MCF 10A (cell line): ENCODE data around the gene SMYD3. TPM values are rescaled to one million over a fixed set of nuclear protein-coding genes. Genes with fewer than 3 reads are reported as not detected.

Experiments
- BruUV-seq: library from RNA; stranded (reverse); fragments of 400-500 nt; replicated peaks from 2 replicates; lab custom pipeline; 2021; lab: Mats Ljungman, UMichigan
- CTCF ChIA-PET: fragments of 300-600 bp; sonication (Branson Sonifier 250); formaldehyde crosslinking; extraction: SDS; loops from one replicate; lab custom pipeline; 2021; ENCODE audit warnings: antibody characterized with exemption, inconsistent platforms; lab: Yijun Ruan, JAX
- POLR2A ChIA-PET: fragments of 300-600, 350-650 bp; sonication (Branson Sonifier 250); formaldehyde crosslinking; extraction: SDS; loops from one replicate; lab custom pipeline; 2020; ENCODE audit warnings: antibody characterized with exemption, inconsistent platforms; lab: Yijun Ruan, JAX
- DNase-seq: peaks from one replicate; pipeline ENCODE4 v3.0.0-alpha.2; 2018; ENCODE audit not compliant: unreplicated experiment
- H3K27ac Mint-ChIP-seq: one replicate; pipeline ENCODE4 v1.8.0; 2022; ENCODE audit warnings: mild to moderate bottlenecking, low read depth, mixed read lengths; ENCODE audit not compliant: unreplicated experiment
- H3K27me3 Mint-ChIP-seq: one replicate; pipeline ENCODE4 v1.8.0; 2022; ENCODE audit warnings: mixed read lengths; ENCODE audit not compliant: insufficient read depth, unreplicated experiment
- H3K36me3 Mint-ChIP-seq: one replicate; pipeline ENCODE4 v1.8.0; 2022; ENCODE audit warnings: mild to moderate bottlenecking, moderate library complexity, mixed read lengths; ENCODE audit not compliant: insufficient read depth, unreplicated experiment
- H3K4me1 Mint-ChIP-seq: one replicate; pipeline ENCODE4 v1.8.0; 2022; ENCODE audit warnings: mixed read lengths; ENCODE audit not compliant: insufficient read depth, unreplicated experiment
- H3K4me3 Mint-ChIP-seq: one replicate; pipeline ENCODE4 v1.8.0; 2022; ENCODE audit warnings: mild to moderate bottlenecking, moderate library complexity, mixed read lengths; ENCODE audit not compliant: unreplicated experiment
- H3K9me3 Mint-ChIP-seq: one replicate; pipeline ENCODE4 v1.8.0; 2022; ENCODE audit warnings: mixed read lengths; ENCODE audit not compliant: unreplicated experiment
- CTCF ChIP-seq: fragments of 200-600 bp; IDR thresholded peaks from one replicate; pipeline ENCODE4 v1.8.0; 2022; ENCODE audit warnings: antibody characterized with exemption, mild to moderate bottlenecking; ENCODE audit not compliant: unreplicated experiment
- intact Hi-C: fragments of 100-400 bp; cut with micrococcal nuclease; formaldehyde crosslinking; loops from 2 replicates; pipeline ENCODE4 v1.14.1; 2022
- total RNA-seq: library from RNA; stranded (reverse); gene quantifications from 2 replicates; pipeline ENCODE4 v1.2.3, GENCODE V29; 2022

Gene SMYD3
- total RNA-seq, 1 experiment from 2014 or later, result 26.9 TPM

- Mint-ChIP-seq H3K4me1 (no peaks in the 10 kb centered on the region), H3K4me3 (no peak overlapping the region), H3K27ac (no peak overlapping the region), H3K36me3 (no peaks in the 10 kb centered on the region), H3K9me3 (no peaks in the 10 kb centered on the region), H3K27me3 (no peaks in the 10 kb centered on the region)
- ChIA-PET POLR2A (interaction anchor here (0.6 to 0.9 kb wide), 2 partner anchors 94 to 226 kb away, joined by 3 read pairs; no protein-coding TSS in a partner anchor), CTCF (interaction anchor here (0.8 kb wide), 1 partner anchor 285 kb away, joined by 3 read pairs; no protein-coding TSS in a partner anchor)
- intact Hi-C loops, result no loop called here
- BruUV-seq, result no TSS peak
- DNase-seq, result no peak
- TF ChIP-seq CTCF, result no peak
Measured at GRCh38 chr1:246065592-246065991, 441.5 kb downstream of the SMYD3 start.

- Mint-ChIP-seq H3K36me3 (no peaks in the 10 kb centered on the region), H3K27ac (no peak overlapping the region), H3K4me1 (no peaks in the 10 kb centered on the region), H3K9me3 (no peaks in the 10 kb centered on the region), H3K27me3 (no peaks in the 10 kb centered on the region), H3K4me3 (no peak overlapping the region)
- no peak for DNase-seq
- TF ChIP-seq CTCF, result no peak
- intact Hi-C loops, result no loop called here
- ChIA-PET POLR2A (interaction anchor here (0.6 to 0.7 kb wide), 2 partner anchors 226 to 253 kb away, joined by 3 read pairs; no protein-coding TSS in a partner anchor), CTCF (interaction anchor here (0.8 to 1.0 kb wide), 2 partner anchors 286 to 384 kb away, joined by 3 to 5 read pairs; no protein-coding TSS in a partner anchor)
- no TSS peak for BruUV-seq
Measured at GRCh38 chr1:246064891-246065290, 442.2 kb downstream of the SMYD3 start.

- intact Hi-C loops, result no loop called here
- CTCF ChIA-PET, result interaction anchor here (0.6 kb wide), 1 partner anchor 36 kb away, joined by 3 read pairs; no protein-coding TSS in a partner anchor
- no peak overlapping the region for H3K4me3 Mint-ChIP-seq
- H3K4me1 Mint-ChIP-seq, result peaks cover 2% of the 10 kb centered on the region
- BruUV-seq, result no TSS peak
- no peak for DNase-seq
- no peaks in the 10 kb centered on the region for H3K9me3 Mint-ChIP-seq
- no peaks in the 10 kb centered on the region for H3K36me3 Mint-ChIP-seq
- no peak for TF ChIP-seq CTCF
- H3K27ac Mint-ChIP-seq, result no peak overlapping the region
- no peaks in the 10 kb centered on the region for H3K27me3 Mint-ChIP-seq
- POLR2A ChIA-PET, result no interaction called here
Measured at GRCh38 chr1:246063013-246063616, 444.0 kb downstream of the SMYD3 start.

DNA sequence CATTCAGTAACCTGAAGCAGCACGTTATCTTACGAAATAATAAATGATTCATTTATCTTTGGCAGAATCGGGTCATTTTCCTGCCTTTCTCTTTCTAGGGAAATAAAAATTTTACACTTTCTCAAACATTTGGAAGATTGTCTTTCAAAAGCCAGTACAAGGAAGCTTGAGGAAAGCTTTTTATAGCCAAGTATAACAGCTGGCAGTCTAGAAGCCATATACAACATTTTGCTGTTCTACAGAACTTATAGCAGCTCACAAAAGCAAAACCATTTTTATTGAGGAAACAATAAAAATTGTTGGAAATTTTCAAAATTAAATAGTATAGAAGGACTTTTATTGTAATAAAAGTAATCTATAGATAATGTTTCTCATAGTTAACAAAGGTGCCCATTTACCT lies 448.6 kb downstream of the SMYD3 start:
- intact Hi-C loops, result no loop called here

More for the DNA sequence above, 448.6 kb downstream of the SMYD3 start:
- Mint-ChIP-seq H3K9me3 (peaks cover 9% of the 10 kb centered on the region), H3K36me3 (no peaks in the 10 kb centered on the region), H3K27ac (no peak overlapping the region), H3K27me3 (no peaks in the 10 kb centered on the region), H3K4me1 (peaks cover 6% of the 10 kb centered on the region), H3K4me3 (no peak overlapping the region)
- peak; percentile 45 for DNase-seq
- ChIA-PET POLR2A (no interaction called here), CTCF (interaction anchor here (0.6 to 0.8 kb wide), 2 partner anchors 70 to 434 kb away, joined by 3 to 5 read pairs; no protein-coding TSS in a partner anchor)
- no peak for TF ChIP-seq CTCF
- no TSS peak for BruUV-seq
